Fibroblast of lung (primary cell): ENCODE measurements around the gene CENPU. TPM values are rescaled to one million over a fixed set of nuclear protein-coding genes. Genes with fewer than 3 reads are reported as not detected.

Source experiments
- DNase-seq, 2 donors: peaks; one replicate each; pipeline versions ENCODE4 v3.0.0 to v3.0.0-alpha.2; 2010; ENCODE audit warnings: low read depth in 2 of 2
- H2AFZ ChIP-seq: 2 replicates; pipeline ENCODE4 v1.5.1; 2012; ENCODE audit warnings: low read length, control low read depth, inconsistent platforms
- H3K27ac ChIP-seq: 2 replicates; pipeline ENCODE4 v1.5.1; 2011; ENCODE audit warnings: low read length, control low read depth; ENCODE audit not compliant: insufficient read depth
- H3K27me3 ChIP-seq: 2 replicates; pipeline ENCODE4 v1.5.1; 2011; ENCODE audit warnings: mild to moderate bottlenecking, low read length; ENCODE audit not compliant: control insufficient read depth, insufficient read depth
- H3K36me3 ChIP-seq: 2 replicates; pipeline ENCODE4 v1.5.1; 2011; ENCODE audit warnings: low read length; ENCODE audit not compliant: control insufficient read depth, insufficient read depth
- H3K4me1 ChIP-seq: 2 replicates; pipeline ENCODE4 v1.5.1; 2011; ENCODE audit warnings: low read length; ENCODE audit not compliant: control insufficient read depth, insufficient read depth; ENCODE audit errors: extremely low read depth
- H3K4me2 ChIP-seq: 2 replicates; pipeline ENCODE4 v1.5.1; 2011; ENCODE audit warnings: low read length, control low read depth; ENCODE audit not compliant: insufficient read depth; ENCODE audit errors: extremely low read depth
- H3K4me3 ChIP-seq, 4 experiments: fragments of 200-600 bp in 1 of 4; sonication (generic) in 1 of 4; replicated peaks in 1 of 4; 2 replicates each; pipeline ENCODE4 v1.5.1; 2011 to 2016; ENCODE audit warnings: low read length in 4 of 4, low read depth in 3 of 4, mild to moderate bottlenecking in 3 of 4, control low read depth in 2 of 4, inconsistent platforms in 1 of 4, mixed read lengths in 1 of 4; ENCODE audit not compliant: insufficient read depth in 1 of 4; ENCODE audit errors: control extremely low read depth in 1 of 4
- H3K79me2 ChIP-seq: 2 replicates; pipeline ENCODE4 v1.5.1; 2012; ENCODE audit warnings: mild to moderate bottlenecking, low read length, inconsistent platforms; ENCODE audit not compliant: control insufficient read depth, insufficient read depth
- H3K9ac ChIP-seq: 2 replicates; pipeline ENCODE4 v1.5.1; 2011; ENCODE audit warnings: mild to moderate bottlenecking, low read length, control low read depth; ENCODE audit not compliant: insufficient read depth
- H3K9me3 ChIP-seq: 2 replicates; pipeline ENCODE4 v1.5.1; 2012; ENCODE audit warnings: low read depth, low read length; ENCODE audit not compliant: control insufficient read depth, insufficient read depth
- H4K20me1 ChIP-seq: 2 replicates; pipeline ENCODE4 v1.5.1; 2011; ENCODE audit warnings: low read length; ENCODE audit not compliant: control insufficient read depth, insufficient read depth; ENCODE audit errors: extremely low read depth
- CTCF ChIP-seq, 2 donors: IDR thresholded peaks in 1 of 2; conservative IDR thresholded peaks in 1 of 2; 1 replicate in 1 of 2; 2 replicates in 1 of 2; pipeline ENCODE4 v1.5.1; 2011 to 2012; ENCODE audit warnings: low read length in 2 of 2, control low read depth in 1 of 2, inconsistent platforms in 1 of 2, low read depth in 1 of 2, mild to moderate bottlenecking in 1 of 2
- EZH2 ChIP-seq: IDR thresholded peaks from 2 replicates; pipeline ENCODE4 v1.5.1; 2012; ENCODE audit warnings: low read length, control low read depth, mild to moderate bottlenecking; ENCODE audit errors: missing control alignments
- polyA plus RNA-seq, 2 donors: library from polyadenylated mRNA; depleted of rRNA in 1 of 2; stranded (reverse) in 1 of 2; unstranded in 1 of 2; fragments of >200 nt; gene quantifications; 2 replicates each; pipeline ENCODE4 v1.2.1, GENCODE V29; 2011 to 2012; ENCODE audit warnings: missing spikeins in 1 of 2
- total RNA-seq: library from RNA; depleted of rRNA; stranded (reverse); fragments of >200 nt; gene quantifications from 2 replicates; pipeline ENCODE4 v1.2.1, GENCODE V29; 2014

Gene CENPU
- total and polyA plus RNA-seq, 2 donors (not counting 1 experiment from before 2014, with no cell fraction given), result 6.4 to 15.5 TPM

DNA sequence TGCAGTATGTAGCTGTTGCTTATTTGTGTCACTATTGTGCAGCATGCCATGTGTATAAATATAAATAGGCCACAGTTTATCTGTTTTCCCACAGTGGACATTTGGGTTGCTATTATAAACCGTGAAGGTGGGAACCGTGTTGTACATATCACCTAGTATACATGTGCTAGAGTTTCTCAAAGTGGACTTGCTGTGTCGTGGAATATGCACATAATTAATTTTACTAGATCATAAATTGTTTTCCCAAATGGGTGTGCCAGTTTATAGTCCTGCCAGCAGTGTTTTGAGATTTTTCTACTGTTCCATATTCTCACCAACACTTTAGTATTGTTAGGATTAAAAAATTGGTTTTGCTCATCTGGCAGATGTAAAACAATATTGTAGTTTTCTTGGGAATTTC is 45.9 kb downstream of the CENPU start:
- H3K9me3 ChIP-seq, result no peaks in the 10 kb centered on the region
- H3K79me2 ChIP-seq, result no peaks in the 10 kb centered on the region
- no peaks in the 10 kb centered on the region for H3K36me3 ChIP-seq
- H3K9ac ChIP-seq, result no peak overlapping the region
- H3K4me2 ChIP-seq, result no peak overlapping the region
- no peak for DNase-seq
- peak overlapping the region; percentile 26 for H3K27ac ChIP-seq
- no peak overlapping the region for H3K4me3 ChIP-seq
- no peaks in the 10 kb centered on the region for H4K20me1 ChIP-seq
- H2AFZ ChIP-seq, result no peak overlapping the region
- no peaks in the 10 kb centered on the region for H3K4me1 ChIP-seq
- TF ChIP-seq CTCF (conservative IDR thresholded peaks at IDR 0.05 in 1 of 2, IDR thresholded peaks at IDR 0.05 in 1 of 2; ENCODE audit: low read depth in 1 of 2, low read length in 2 of 2), result no peak
- TF ChIP-seq EZH2, result no peak
- no peaks in the 10 kb centered on the region for H3K27me3 ChIP-seq

- Histone ChIP-seq H3K27ac (no peak overlapping the region), H3K4me3 (no peak overlapping the region), H3K79me2 (no peaks in the 10 kb centered on the region), H3K27me3 (no peaks in the 10 kb centered on the region), H3K9me3 (no peaks in the 10 kb centered on the region), H3K9ac (no peak overlapping the region), H3K4me2 (no peak overlapping the region), H4K20me1 (no peaks in the 10 kb centered on the region), H3K36me3 (no peaks in the 10 kb centered on the region), H2AFZ (no peak overlapping the region), H3K4me1 (no peaks in the 10 kb centered on the region)
- DNase-seq, result peak in 1 of 2 donors; percentile 20
- no peak for TF ChIP-seq EZH2
- TF ChIP-seq CTCF (conservative IDR thresholded peaks at IDR 0.05 in 1 of 2, IDR thresholded peaks at IDR 0.05 in 1 of 2; ENCODE audit: low read depth in 1 of 2, low read length in 2 of 2), result no peak
Observed at GRCh38 chr4:184684491-184685189, 49.3 kb downstream of the CENPU start.

- H4K20me1 ChIP-seq, result no peaks in the 10 kb centered on the region
- no peak overlapping the region for H3K4me3 ChIP-seq
- H3K9ac ChIP-seq, result no peak overlapping the region
- no peak overlapping the region for H2AFZ ChIP-seq
- no peaks in the 10 kb centered on the region for H3K4me1 ChIP-seq
- no peaks in the 10 kb centered on the region for H3K9me3 ChIP-seq
- no peaks in the 10 kb centered on the region for H3K79me2 ChIP-seq
- no peaks in the 10 kb centered on the region for H3K27me3 ChIP-seq
- DNase-seq, result no peak
- no peak overlapping the region for H3K27ac ChIP-seq
- TF ChIP-seq CTCF (conservative IDR thresholded peaks at IDR 0.05 in 1 of 2, IDR thresholded peaks at IDR 0.05 in 1 of 2; ENCODE audit: low read depth in 1 of 2, low read length in 2 of 2) (no peak), EZH2 (no peak)
- no peak overlapping the region for H3K4me2 ChIP-seq
- no peaks in the 10 kb centered on the region for H3K36me3 ChIP-seq
Observed at GRCh38 chr4:184681916-184682315, 52.0 kb downstream of the CENPU start.
